ENCODE results near the gene CHMP4B. TPM values are rescaled to one million over a fixed set of nuclear protein-coding genes. Genes with fewer than 3 reads are reported as not detected.
A peak's percentile ranks its signal among the peaks of the same experiment; 100 is the strongest.

The CHMP4B gene
- polyA plus RNA-seq, 12 donors, result 57.8 to 87.4 (median 65.2) TPM; not detected in 1

DNA sequence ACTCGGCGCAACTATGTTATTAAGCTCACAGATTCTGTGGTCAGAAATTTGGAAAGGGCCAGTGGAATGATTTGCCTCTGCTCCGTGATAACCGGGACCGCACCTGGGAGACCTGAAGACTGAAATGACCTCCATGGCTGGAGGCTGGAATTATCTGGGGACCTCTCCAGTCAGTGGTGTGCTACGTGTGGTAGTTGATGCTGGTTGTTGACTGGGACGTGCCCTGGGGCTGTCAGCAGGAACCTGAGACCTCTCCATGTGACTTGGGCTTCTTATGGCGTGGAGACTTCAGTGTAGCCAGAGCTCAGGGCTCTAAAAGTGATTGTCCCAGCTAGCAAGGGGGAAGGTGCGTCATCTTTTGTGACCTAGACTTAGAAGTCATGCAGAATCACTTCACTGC, 50.3 kb downstream of the CHMP4B start:
- DNase-seq, result no peak

DNA sequence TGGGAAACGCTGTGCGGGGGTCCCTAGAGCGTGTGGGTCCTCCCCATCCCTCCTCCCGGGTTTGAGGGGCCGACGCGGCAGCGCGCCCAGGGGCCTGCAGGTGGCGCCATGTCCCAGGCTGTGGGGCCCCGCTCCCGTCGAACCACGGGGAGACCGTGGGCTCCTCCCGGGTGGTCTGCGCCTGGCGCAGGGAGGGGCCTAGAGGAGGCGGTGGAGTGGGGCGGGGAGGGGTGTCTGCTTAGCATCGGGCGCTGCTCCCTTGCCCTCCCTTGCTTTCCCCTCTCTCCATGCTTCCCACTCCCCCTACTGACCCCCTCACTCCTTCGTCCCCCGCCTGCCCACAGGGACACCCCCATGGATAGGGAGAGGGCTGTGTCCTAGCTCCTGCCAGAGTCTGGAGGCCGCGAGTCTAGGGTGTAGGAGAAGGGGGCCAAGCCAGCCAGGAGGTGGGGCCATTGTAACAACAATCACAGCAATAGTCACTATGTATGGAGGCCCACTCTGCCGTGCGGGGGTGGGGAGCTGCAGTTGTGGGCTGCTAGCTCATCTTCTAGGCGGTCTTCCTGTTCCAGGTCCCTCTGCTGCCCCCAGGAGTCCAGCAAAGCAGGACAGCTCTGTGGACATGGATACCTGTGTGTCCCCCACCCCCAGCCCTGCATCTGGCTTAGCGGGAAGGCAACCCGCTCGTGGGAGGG, 51.7 kb downstream of the CHMP4B start:
- DNase-seq, result peak; percentile 76

GRCh38 chr20:33863440-33864323, 52.5 kb downstream of the CHMP4B start:
- DNase-seq, result no peak

GRCh38 chr20:33864324-33864963, 53.3 kb downstream of the CHMP4B start:
- no peak for DNase-seq

- DNase-seq, result no peak
Measured at GRCh38 chr20:33865761-33866370, 54.7 kb downstream of the CHMP4B start.

- no peak for DNase-seq
Measured at GRCh38 chr20:33866398-33867100, 55.4 kb downstream of the CHMP4B start.

- no peak for DNase-seq
Measured at GRCh38 chr20:33868042-33868441, 56.9 kb downstream of the CHMP4B start.

GRCh38 chr20:33868595-33868994, 57.4 kb downstream of the CHMP4B start:
- no peak for DNase-seq

DNA sequence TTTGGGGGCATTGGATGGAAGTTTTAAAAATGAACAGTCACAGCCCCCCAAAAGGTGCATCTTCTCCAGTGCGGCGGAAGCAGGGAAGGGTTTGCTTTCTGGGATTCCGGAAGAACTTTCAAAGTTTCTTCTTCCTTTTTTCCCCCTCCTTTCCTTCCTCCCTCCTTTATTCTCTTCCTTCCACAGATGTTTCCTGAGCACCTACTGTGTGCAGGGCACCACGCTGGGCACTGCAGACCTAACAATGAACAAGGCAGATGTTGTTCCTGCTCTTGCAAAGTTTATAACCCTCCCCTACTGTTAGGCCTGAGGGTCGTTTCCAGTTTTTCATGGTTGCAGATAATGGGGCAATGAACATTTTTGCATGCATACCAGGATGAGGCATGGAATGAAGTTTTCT, 58.1 kb downstream of the CHMP4B start:
- no peak for DNase-seq

- DNase-seq, result peak; percentile 45
Measured at GRCh38 chr20:33871362-33871761, 60.2 kb downstream of the CHMP4B start.

- DNase-seq, result no peak
Measured at GRCh38 chr20:33874129-33874528, 63.0 kb downstream of the CHMP4B start.

- DNase-seq, result no peak
Measured at GRCh38 chr20:33875055-33875454, 63.9 kb downstream of the CHMP4B start.

GRCh38 chr20:33875534-33876026, 64.4 kb downstream of the CHMP4B start:
- DNase-seq, result no peak

DNA sequence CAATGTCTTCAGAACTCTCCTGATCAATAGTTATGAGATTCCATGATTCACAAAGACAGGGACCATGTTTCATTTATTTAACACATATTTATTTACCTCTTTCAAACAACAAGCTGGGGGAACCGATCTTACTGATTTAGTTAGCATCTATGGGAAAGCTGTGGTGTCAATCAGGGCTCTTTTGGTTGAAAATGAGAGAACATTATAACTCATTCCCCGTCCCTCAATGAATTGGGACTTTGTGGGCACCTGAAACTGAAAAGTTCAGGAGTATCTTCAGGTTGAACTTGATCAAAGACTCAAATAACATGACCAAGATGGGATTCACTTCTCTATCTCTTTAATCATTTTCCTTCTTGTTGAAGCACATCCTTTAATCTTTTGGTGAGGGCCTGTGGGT, 67.4 kb downstream of the CHMP4B start:
- no peak for DNase-seq

DNA sequence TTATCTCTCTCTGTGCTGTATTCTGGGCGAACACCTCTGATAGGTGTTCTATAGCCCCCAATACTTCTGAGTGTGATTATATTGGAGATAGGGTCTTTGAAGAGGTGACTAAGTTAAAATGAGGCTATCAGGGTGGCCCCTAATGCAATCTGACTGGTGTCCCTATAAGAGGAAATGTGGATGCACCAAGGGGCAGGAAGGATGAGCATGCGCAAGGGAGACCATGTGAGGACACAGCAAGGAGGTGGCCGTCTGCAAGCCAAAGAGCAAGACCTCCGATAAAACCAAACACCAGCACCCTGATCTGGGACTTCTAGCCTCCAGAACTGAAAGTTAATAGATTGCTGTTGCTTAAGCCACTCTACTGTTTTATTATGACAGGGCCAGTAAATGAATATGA, 69.2 kb downstream of the CHMP4B start:
- DNase-seq, result no peak

- DNase-seq, result no peak
Measured at GRCh38 chr20:33881989-33882388, 70.8 kb downstream of the CHMP4B start.

- DNase-seq, result no peak
Measured at GRCh38 chr20:33882481-33882880, 71.3 kb downstream of the CHMP4B start.

GRCh38 chr20:33883164-33883563, 72.0 kb downstream of the CHMP4B start:
- DNase-seq, result no peak

DNA sequence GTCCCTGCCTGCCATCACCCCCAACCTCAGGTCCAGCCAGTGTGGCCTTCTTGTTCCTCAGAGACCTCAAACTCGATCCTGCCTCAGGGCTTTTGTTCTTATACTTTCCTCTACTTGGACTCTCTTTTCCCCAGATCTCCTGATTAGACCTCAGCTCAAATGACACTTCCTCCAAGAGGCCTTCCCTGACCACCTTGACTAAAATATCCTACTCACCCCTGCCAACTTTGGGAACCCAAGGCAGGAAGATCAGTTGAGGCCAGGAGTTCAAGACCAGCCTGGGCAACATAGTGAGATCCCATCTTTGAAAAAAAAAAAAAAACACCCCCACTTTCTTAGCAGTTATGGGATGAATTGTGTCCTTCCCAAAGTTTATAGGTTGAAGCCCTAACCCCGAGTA, 73.5 kb downstream of the CHMP4B start:
- no peak for DNase-seq

GRCh38 chr20:33889312-33889711, 78.2 kb downstream of the CHMP4B start:
- no peak for DNase-seq

- DNase-seq, result no peak
Measured at GRCh38 chr20:33890557-33890956, 79.4 kb downstream of the CHMP4B start.

Data from muscle of arm (tissue), 12 donors.